ENCODE data around the gene SLC6A11.

SLC6A11 gene

DNA sequence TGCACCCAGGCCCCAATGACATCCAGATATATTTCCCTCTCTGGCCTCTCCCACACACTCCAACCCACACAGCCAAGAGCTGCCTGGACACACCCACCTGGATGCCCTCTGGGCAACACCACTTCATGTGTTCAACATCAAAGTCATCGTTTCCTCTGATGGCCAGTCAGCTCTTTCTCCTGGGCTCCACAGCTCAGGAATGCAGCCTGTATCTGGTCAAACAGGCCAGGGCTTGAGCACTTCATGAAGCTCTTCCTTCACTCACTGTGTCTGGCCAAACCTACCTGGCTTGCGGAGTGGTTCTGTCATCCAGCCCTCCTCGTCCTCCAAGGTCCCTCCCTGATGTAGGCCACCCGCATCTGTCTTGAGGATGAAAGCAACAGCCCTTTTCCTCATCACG, 35.8 kb upstream of the SLC6A11 start:
- Mint-ChIP-seq H3K36me3 (ENCODE audit: low read depth) (no peaks in the 10 kb centered on the region), H3K27ac (no peak overlapping the region), H3K4me3 (no peak overlapping the region), H3K4me1 (ENCODE audit: low read depth) (peaks cover 3% of the 10 kb centered on the region), H3K27me3 (peaks cover 62% of the 10 kb centered on the region), H3K9me3 (no peaks in the 10 kb centered on the region)
- no peak for DNase-seq

DNA sequence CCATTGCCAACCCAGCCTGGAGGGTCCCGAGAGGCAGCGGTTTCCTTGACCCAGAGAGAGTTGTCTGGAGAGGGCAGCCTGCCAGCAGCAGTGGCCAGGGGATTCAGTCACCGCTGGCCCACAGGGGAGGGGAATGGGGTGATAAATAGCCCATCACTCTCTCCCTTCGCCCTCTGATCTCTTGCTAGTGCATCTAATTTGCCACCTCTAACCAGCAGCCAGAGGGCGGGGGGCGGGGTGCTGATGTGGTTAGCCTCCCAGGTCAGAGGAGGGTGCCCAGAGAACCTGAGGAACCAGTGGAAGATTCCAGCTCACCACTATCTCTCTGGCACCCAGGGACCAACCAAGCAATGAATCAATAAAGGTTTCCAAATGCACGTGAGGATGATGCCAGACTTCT, 35.1 kb upstream of the SLC6A11 start:
- Mint-ChIP-seq H3K36me3 (ENCODE audit: low read depth) (no peaks in the 10 kb centered on the region), H3K4me1 (ENCODE audit: low read depth) (peaks cover 3% of the 10 kb centered on the region), H3K27ac (no peak overlapping the region), H3K27me3 (peaks cover 56% of the 10 kb centered on the region), H3K4me3 (no peak overlapping the region), H3K9me3 (no peaks in the 10 kb centered on the region)
- no peak for DNase-seq

DNA sequence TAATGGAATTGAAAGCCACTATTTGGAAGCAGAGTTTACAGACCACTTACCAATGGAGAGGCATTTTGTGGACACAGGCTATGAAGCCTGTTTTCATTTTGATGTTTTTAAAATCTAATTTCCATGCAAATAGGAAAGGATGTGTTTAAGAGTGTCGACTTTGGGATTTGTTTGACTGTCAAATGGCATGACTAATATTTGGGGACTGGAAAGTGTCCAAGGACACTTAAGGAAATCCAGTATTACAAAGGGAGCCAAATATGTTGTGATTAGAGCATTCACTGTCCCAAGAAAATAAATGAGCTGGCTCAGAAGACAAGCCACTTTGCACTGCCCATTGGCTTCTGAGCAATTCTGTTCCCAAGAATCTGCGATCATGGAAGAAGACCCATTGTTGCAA, 34.0 kb upstream of the SLC6A11 start:
- Mint-ChIP-seq H3K27ac (no peak overlapping the region), H3K4me3 (no peak overlapping the region), H3K27me3 (peaks cover 50% of the 10 kb centered on the region), H3K4me1 (ENCODE audit: low read depth) (peaks cover 3% of the 10 kb centered on the region), H3K36me3 (ENCODE audit: low read depth) (no peaks in the 10 kb centered on the region), H3K9me3 (no peaks in the 10 kb centered on the region)
- no peak for DNase-seq

GRCh38 chr3:10783360-10784351, 32.4 kb upstream of the SLC6A11 start:
- H3K4me3 Mint-ChIP-seq: no peak overlapping the region
- DNase-seq: no peak
- no peaks in the 10 kb centered on the region for H3K9me3 Mint-ChIP-seq
- H3K4me1 Mint-ChIP-seq (ENCODE audit: low read depth): peaks cover 3% of the 10 kb centered on the region
- H3K27me3 Mint-ChIP-seq: peaks cover 57% of the 10 kb centered on the region
- H3K36me3 Mint-ChIP-seq (ENCODE audit: low read depth): no peaks in the 10 kb centered on the region
- H3K27ac Mint-ChIP-seq: no peak overlapping the region

DNA sequence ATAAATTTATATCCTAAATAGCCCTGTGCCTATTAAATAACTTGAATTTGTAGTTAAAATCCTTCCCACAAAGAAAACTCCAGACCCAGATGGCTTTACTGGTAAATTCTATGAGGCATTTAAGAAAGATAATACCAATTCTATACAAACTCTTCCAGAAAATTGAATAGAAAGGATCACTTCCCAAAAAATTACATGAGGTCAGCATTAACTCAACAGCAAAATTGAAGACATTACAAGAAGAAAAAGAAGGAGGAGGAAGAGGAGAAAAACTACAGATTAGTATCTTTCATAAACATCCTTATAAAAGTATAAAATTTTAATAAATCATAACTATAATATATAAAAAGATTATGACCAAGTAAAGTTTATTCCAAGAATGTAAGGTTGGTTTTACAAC, 29.4 kb upstream of the SLC6A11 start:
- H3K4me3 Mint-ChIP-seq: no peak overlapping the region
- no peaks in the 10 kb centered on the region for H3K36me3 Mint-ChIP-seq (ENCODE audit: low read depth)
- no peaks in the 10 kb centered on the region for H3K9me3 Mint-ChIP-seq
- H3K27me3 Mint-ChIP-seq: peaks cover 55% of the 10 kb centered on the region
- peaks cover 3% of the 10 kb centered on the region for H3K4me1 Mint-ChIP-seq (ENCODE audit: low read depth)
- H3K27ac Mint-ChIP-seq: no peak overlapping the region
- DNase-seq: no peak

DNA sequence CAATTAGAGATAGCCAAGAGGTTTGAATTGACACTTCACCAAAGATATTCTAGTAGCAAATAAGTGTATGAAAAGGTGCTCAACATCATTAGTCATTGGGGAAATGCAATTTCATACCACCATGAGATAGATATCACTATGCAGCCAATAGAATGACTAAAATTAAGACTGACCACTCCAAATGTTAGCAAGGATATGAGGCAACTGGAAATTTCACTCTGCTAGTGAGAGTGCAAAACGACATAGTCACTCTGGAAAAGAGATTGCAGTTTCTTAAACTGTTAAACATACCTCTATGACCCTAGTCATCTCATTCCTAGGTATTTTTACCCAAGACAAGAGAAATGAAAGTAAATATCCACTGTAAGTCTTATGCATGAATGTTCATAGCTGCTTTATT, 27.6 kb upstream of the SLC6A11 start:
- no peak overlapping the region for H3K4me3 Mint-ChIP-seq
- no peaks in the 10 kb centered on the region for H3K9me3 Mint-ChIP-seq
- peaks cover 3% of the 10 kb centered on the region for H3K4me1 Mint-ChIP-seq (ENCODE audit: low read depth)
- H3K27ac Mint-ChIP-seq: no peak overlapping the region
- H3K36me3 Mint-ChIP-seq (ENCODE audit: low read depth): no peaks in the 10 kb centered on the region
- H3K27me3 Mint-ChIP-seq: peaks cover 60% of the 10 kb centered on the region
- DNase-seq: no peak

DNA sequence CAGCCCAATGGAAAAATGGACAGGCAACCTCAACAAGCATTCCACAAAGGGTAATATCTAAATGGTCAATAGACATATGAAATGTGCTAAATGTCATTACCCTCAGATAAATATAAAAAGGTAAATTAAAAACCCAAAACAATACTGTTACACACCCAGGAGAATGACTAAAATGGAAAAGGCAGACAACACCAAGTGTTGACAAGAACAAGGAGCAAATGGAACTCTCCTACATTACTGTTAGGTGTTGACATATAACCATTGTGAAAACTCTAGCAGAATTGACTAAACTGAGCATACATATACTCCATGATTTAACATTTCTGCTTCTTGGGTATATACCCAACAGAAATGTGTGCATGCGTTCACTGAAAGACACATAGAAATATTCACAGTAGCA, 25.3 kb upstream of the SLC6A11 start:
- Mint-ChIP-seq H3K36me3 (ENCODE audit: low read depth) (no peaks in the 10 kb centered on the region), H3K9me3 (no peaks in the 10 kb centered on the region), H3K4me1 (ENCODE audit: low read depth) (no peaks in the 10 kb centered on the region), H3K27ac (no peak overlapping the region), H3K4me3 (no peak overlapping the region), H3K27me3 (peaks cover 55% of the 10 kb centered on the region)
- no peak for DNase-seq

DNA sequence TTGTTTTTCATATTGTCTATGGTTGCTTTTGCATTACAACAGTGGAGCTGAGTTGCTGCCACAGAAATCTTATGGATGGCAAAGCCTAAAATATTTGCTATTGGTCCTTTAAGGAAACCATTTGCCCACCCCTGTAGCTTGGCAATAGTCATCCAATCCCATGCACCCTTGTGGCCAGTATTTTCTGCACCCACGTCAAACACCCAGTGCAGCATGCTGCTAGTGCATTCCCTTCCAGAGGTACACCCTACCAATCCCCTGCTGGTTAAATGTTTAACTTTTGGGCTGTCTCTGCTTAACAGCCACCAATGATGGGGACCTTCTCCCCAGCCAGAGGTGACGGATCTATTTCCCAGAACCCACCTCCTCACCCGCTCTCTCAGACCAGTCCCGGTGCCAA, 23.8 kb upstream of the SLC6A11 start:
- no peak overlapping the region for H3K27ac Mint-ChIP-seq
- H3K27me3 Mint-ChIP-seq: peaks cover 65% of the 10 kb centered on the region
- no peaks in the 10 kb centered on the region for H3K36me3 Mint-ChIP-seq (ENCODE audit: low read depth)
- no peak overlapping the region for H3K4me3 Mint-ChIP-seq
- no peaks in the 10 kb centered on the region for H3K9me3 Mint-ChIP-seq
- no peak for DNase-seq
- no peaks in the 10 kb centered on the region for H3K4me1 Mint-ChIP-seq (ENCODE audit: low read depth)

DNA sequence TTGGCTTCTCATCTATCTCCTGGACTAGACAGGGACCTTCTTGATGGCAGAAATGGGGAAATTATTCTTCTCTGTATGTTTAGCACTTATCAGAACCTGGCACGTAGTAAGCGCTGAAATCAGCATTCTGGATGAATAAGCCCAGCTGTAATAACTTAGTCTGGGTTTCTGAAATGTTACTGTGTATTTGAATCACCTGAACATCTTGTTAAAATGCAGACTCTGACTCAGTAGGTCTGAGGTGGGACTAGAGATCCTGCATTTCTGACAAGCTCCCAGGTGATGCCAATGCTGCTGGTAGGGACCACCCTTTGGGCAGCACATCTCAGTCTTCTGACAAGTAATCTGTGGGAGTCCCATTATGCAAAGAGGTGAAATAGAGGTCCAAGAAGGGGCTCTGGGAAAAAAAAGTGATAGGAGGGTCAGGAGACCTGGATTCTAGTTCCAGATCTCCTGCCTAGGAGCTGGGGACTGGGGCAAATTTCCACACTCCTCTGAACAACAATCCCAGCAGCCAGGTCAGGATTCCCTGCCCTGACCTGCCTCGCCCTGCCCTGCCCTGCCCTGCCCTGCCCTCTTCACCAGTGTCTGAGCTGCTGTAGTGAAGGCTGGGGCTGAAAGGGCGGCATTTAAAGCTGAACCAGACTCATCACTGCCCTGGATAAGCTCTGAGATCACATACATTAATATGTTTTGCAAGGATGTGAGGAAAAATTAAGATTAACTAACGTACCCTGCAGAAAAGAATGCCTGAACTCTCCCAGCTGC, 17.2 kb upstream of the SLC6A11 start:
- DNase-seq: no peak
- peaks cover 34% of the 10 kb centered on the region for H3K27me3 Mint-ChIP-seq
- H3K36me3 Mint-ChIP-seq (ENCODE audit: low read depth): no peaks in the 10 kb centered on the region

DNA sequence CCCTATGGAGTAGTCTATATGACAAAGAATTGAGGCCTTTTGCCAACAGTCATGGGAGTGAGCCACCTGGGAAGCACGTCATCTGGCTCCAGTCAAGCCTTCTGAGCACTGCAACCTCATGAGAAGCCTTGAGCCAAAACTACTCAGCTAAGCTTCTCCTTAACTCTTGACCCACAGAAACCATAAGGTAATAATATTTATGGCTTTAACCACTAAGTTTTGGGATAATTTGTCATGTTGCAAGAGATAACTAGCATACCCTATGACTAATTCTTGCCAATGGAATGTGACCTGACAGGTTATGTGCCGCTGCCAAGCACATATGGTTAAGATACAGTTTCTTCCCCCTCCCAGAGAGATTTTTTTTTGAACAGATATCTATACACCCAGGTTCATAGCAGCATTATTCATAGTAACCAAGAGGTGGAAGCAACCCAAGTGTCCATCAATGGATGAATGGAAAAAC, 11.8 kb upstream of the SLC6A11 start:
- Mint-ChIP-seq H3K9me3 (no peaks in the 10 kb centered on the region), H3K4me3 (no peak overlapping the region), H3K4me1 (ENCODE audit: low read depth) (no peaks in the 10 kb centered on the region), H3K27ac (no peak overlapping the region), H3K27me3 (peaks cover 22% of the 10 kb centered on the region), H3K36me3 (ENCODE audit: low read depth) (no peaks in the 10 kb centered on the region)
- no peak for DNase-seq

More for the DNA sequence above, 17.2 kb upstream of the SLC6A11 start:
- Mint-ChIP-seq H3K4me3 (no peak overlapping the region), H3K9me3 (no peaks in the 10 kb centered on the region), H3K4me1 (ENCODE audit: low read depth) (no peaks in the 10 kb centered on the region), H3K27ac (no peak overlapping the region)

- no peak overlapping the region for H3K27ac Mint-ChIP-seq
- no peak overlapping the region for H3K4me3 Mint-ChIP-seq
- H3K4me1 Mint-ChIP-seq (ENCODE audit: low read depth): no peaks in the 10 kb centered on the region
- H3K9me3 Mint-ChIP-seq: no peaks in the 10 kb centered on the region
- DNase-seq: no peak
- H3K27me3 Mint-ChIP-seq: peaks cover 32% of the 10 kb centered on the region
- no peaks in the 10 kb centered on the region for H3K36me3 Mint-ChIP-seq (ENCODE audit: low read depth)
Observed at GRCh38 chr3:10806006-10806405, 10.0 kb upstream of the SLC6A11 start.

- Mint-ChIP-seq H3K4me1 (ENCODE audit: low read depth) (no peaks in the 10 kb centered on the region), H3K27ac (no peak overlapping the region)
- DNase-seq: no peak
Observed at GRCh38 chr3:10808130-10808735, 7.8 kb upstream of the SLC6A11 start.

GRCh38 chr3:10808974-10809373, 7.1 kb upstream of the SLC6A11 start:
- no peaks in the 10 kb centered on the region for H3K4me1 Mint-ChIP-seq (ENCODE audit: low read depth)
- no peaks in the 10 kb centered on the region for H3K9me3 Mint-ChIP-seq
- H3K36me3 Mint-ChIP-seq (ENCODE audit: low read depth): no peaks in the 10 kb centered on the region
- H3K4me3 Mint-ChIP-seq: no peak overlapping the region
- peaks cover 36% of the 10 kb centered on the region for H3K27me3 Mint-ChIP-seq
- no peak overlapping the region for H3K27ac Mint-ChIP-seq
- no peak for DNase-seq

More at GRCh38 chr3:10808130-10808735, 7.8 kb upstream of the SLC6A11 start:
- H3K36me3 Mint-ChIP-seq (ENCODE audit: low read depth): no peaks in the 10 kb centered on the region
- no peak overlapping the region for H3K4me3 Mint-ChIP-seq
- no peaks in the 10 kb centered on the region for H3K9me3 Mint-ChIP-seq
- peaks cover 34% of the 10 kb centered on the region for H3K27me3 Mint-ChIP-seq

DNA sequence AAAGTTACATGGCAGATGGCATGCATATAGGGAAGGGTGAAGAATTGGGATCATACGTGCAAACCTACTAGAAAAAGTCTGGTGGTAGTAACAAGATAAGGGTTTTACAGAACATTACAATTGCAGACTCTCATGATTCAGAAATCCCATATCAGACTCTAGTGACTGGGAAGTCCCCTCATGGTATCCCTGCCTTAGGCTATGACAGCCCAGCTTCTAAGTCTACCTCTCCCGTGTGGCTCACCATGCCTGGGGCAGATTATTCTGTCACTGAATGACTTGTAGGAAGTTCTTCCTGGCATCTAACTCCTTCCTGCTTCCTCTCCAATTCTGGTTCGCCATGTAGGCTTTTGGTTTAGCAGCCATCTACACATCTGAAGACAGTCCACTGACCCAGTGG, 5.7 kb upstream of the SLC6A11 start:
- Mint-ChIP-seq H3K36me3 (ENCODE audit: low read depth) (no peaks in the 10 kb centered on the region), H3K9me3 (no peaks in the 10 kb centered on the region), H3K4me1 (ENCODE audit: low read depth) (no peaks in the 10 kb centered on the region), H3K27me3 (peaks cover 43% of the 10 kb centered on the region), H3K4me3 (no peak overlapping the region), H3K27ac (no peak overlapping the region)
- no peak for DNase-seq

Data from activated T-cell treated with anti-CD3 and anti-CD28 coated beads, Interleukin-2, amount 50 U/mL, for 24 hours (primary cell).